Caco-2 (cell line): ENCODE measurements around the gene DOK6. TPM values are rescaled to one million over a fixed set of nuclear protein-coding genes. Genes with fewer than 3 reads are reported as not detected.

Source experiments
- BruUV-seq: library from RNA; stranded (reverse); fragments of 400-500 nt; replicated peaks from 2 replicates; lab custom pipeline; 2021; lab: Mats Ljungman, UMichigan
- CTCF ChIA-PET: fragments of 300-600 bp; sonication (Branson Sonifier 250); formaldehyde crosslinking; loops from one replicate; lab custom pipeline; 2022; ENCODE audit warnings: antibody characterized with exemption; lab: Charles Lee
- POLR2A ChIA-PET: fragments of 300-600 bp; sonication (Branson Sonifier 250); formaldehyde crosslinking; loops from one replicate; lab custom pipeline; 2022; ENCODE audit warnings: antibody characterized with exemption; lab: Charles Lee
- DNase-seq, 2 experiments: peaks; one replicate each; pipeline versions ENCODE4 v3.0.0 to v3.0.0-alpha.2; 2020 to 2022
- H3K27me3 ChIP-seq: replicated peaks from 2 replicates; pipeline ENCODE4 v1.6.0; 2011; ENCODE audit warnings: low read length; ENCODE audit not compliant: control insufficient read depth, insufficient read depth
- H3K36me3 ChIP-seq: 2 replicates; pipeline ENCODE4 v1.5.1; 2011; ENCODE audit warnings: low read length; ENCODE audit not compliant: control insufficient read depth, insufficient read depth
- H3K4me1 ChIP-seq: fragments of 250-450 bp; sonication (Bioruptor Pico); 2 replicates; pipeline ENCODE4 v1.5.1; 2020; ENCODE audit warnings: mild to moderate bottlenecking
- H3K4me3 ChIP-seq: 2 replicates; pipeline ENCODE4 v1.5.1; 2011; ENCODE audit warnings: low read depth, mild to moderate bottlenecking, control low read depth, low read length
- H3K9me3 ChIP-seq: fragments of 250-450 bp; sonication (Bioruptor Pico); 2 replicates; pipeline ENCODE4 v1.5.1; 2020; ENCODE audit warnings: mild to moderate bottlenecking, moderate library complexity
- H3K27ac Mint-ChIP-seq: one replicate; pipeline ENCODE4 v1.8.0; 2022; ENCODE audit warnings: mixed read lengths; ENCODE audit not compliant: unreplicated experiment
- H3K27me3 Mint-ChIP-seq: one replicate; pipeline ENCODE4 v1.8.0; 2022; ENCODE audit warnings: mixed read lengths; ENCODE audit not compliant: insufficient read depth, unreplicated experiment
- H3K36me3 Mint-ChIP-seq: one replicate; pipeline ENCODE4 v1.8.0; 2022; ENCODE audit warnings: mild to moderate bottlenecking, mixed read lengths; ENCODE audit not compliant: insufficient read depth, unreplicated experiment
- H3K4me1 Mint-ChIP-seq: one replicate; pipeline ENCODE4 v1.8.0; 2022; ENCODE audit warnings: low read depth, mixed read lengths; ENCODE audit not compliant: unreplicated experiment
- H3K4me3 Mint-ChIP-seq: one replicate; pipeline ENCODE4 v1.8.0; 2022; ENCODE audit warnings: mild to moderate bottlenecking, moderate library complexity, mixed read lengths; ENCODE audit not compliant: unreplicated experiment
- H3K9me3 Mint-ChIP-seq: one replicate; pipeline ENCODE4 v1.8.0; 2022; ENCODE audit warnings: mixed read lengths; ENCODE audit not compliant: unreplicated experiment
- intact Hi-C: fragments of 100-400 bp; cut with micrococcal nuclease; formaldehyde crosslinking; loops from one replicate; pipeline ENCODE4 v1.10.0; 2022; ENCODE audit not compliant: unreplicated experiment
- total RNA-seq: library from RNA; stranded (reverse); gene quantifications from 2 replicates; pipeline ENCODE4 v1.2.3, GENCODE V29; 2022
- TF ChIP-seq, protein P1 (sequence below), 2 experiments: fragments of 200-600 bp in 1 of 2; IDR thresholded peaks; 1 replicate in 1 of 2; 2 replicates in 1 of 2; pipeline versions ENCODE4 v1.5.1 to v1.8.0; 2011 to 2022; ENCODE audit warnings: antibody characterized with exemption in 1 of 2, control low read depth in 1 of 2, inconsistent platforms in 1 of 2, low read depth in 1 of 2, low read length in 1 of 2, mild to moderate bottlenecking in 1 of 2, moderate library complexity in 1 of 2; ENCODE audit not compliant: insufficient read depth in 1 of 2, severe bottlenecking in 1 of 2, unreplicated experiment in 1 of 2

DOK6 gene
- total RNA-seq, 1 experiment from 2014 or later = not detected

- POLR2A ChIA-PET = no interaction called here
- intact Hi-C loops = no loop called here
- Mint-ChIP-seq H3K4me1 (no peaks in the 10 kb centered on the region), H3K27me3 (no peaks in the 10 kb centered on the region), H3K4me3 (no peak overlapping the region), H3K36me3 (no peaks in the 10 kb centered on the region), H3K9me3 (no peaks in the 10 kb centered on the region), H3K27ac (no peak overlapping the region)
- Histone ChIP-seq H3K4me1 (no peaks in the 10 kb centered on the region), H3K27me3 (no peaks in the 10 kb centered on the region), H3K9me3 (peaks cover 4% of the 10 kb centered on the region; the same call in 1 of the 2 replicates), H3K36me3 (no peaks in the 10 kb centered on the region), H3K4me3 (no peak overlapping the region)
- DNase-seq = no peak
- CTCF ChIA-PET = no interaction called here
- BruUV-seq = no TSS peak
- TF ChIP-seq, protein P1, sequence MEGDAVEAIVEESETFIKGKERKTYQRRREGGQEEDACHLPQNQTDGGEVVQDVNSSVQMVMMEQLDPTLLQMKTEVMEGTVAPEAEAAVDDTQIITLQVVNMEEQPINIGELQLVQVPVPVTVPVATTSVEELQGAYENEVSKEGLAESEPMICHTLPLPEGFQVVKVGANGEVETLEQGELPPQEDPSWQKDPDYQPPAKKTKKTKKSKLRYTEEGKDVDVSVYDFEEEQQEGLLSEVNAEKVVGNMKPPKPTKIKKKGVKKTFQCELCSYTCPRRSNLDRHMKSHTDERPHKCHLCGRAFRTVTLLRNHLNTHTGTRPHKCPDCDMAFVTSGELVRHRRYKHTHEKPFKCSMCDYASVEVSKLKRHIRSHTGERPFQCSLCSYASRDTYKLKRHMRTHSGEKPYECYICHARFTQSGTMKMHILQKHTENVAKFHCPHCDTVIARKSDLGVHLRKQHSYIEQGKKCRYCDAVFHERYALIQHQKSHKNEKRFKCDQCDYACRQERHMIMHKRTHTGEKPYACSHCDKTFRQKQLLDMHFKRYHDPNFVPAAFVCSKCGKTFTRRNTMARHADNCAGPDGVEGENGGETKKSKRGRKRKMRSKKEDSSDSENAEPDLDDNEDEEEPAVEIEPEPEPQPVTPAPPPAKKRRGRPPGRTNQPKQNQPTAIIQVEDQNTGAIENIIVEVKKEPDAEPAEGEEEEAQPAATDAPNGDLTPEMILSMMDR (IDR thresholded peaks at IDR 0.05; ENCODE audit: insufficient read depth in 1 of 2, low read depth in 1 of 2, low read length in 1 of 2, severe bottlenecking in 1 of 2, unreplicated experiment in 1 of 2) = no peak
These were observed 319.7 kb downstream of the DOK6 start for GRCh38 chr18:69720422-69720821.

GRCh38 chr18:69723434-69723833, 322.7 kb downstream of the DOK6 start:
- Mint-ChIP-seq H3K27me3 (no peaks in the 10 kb centered on the region), H3K4me1 (no peaks in the 10 kb centered on the region), H3K9me3 (peaks cover 9% of the 10 kb centered on the region), H3K27ac (no peak overlapping the region), H3K36me3 (no peaks in the 10 kb centered on the region), H3K4me3 (no peak overlapping the region)
- TF ChIP-seq, protein P1 (IDR thresholded peaks at IDR 0.05; ENCODE audit: insufficient read depth in 1 of 2, low read depth in 1 of 2, low read length in 1 of 2, severe bottlenecking in 1 of 2, unreplicated experiment in 1 of 2) = no peak
- no peak for DNase-seq
- ChIA-PET CTCF (no interaction called here), POLR2A (no interaction called here)
- Histone ChIP-seq H3K4me1 (no peaks in the 10 kb centered on the region), H3K9me3 (peaks cover 4% of the 10 kb centered on the region; the same call in 1 of the 2 replicates), H3K27me3 (no peaks in the 10 kb centered on the region), H3K36me3 (no peaks in the 10 kb centered on the region), H3K4me3 (no peak overlapping the region)
- no TSS peak for BruUV-seq
- intact Hi-C loops = no loop called here

- no peak for DNase-seq
- H3K4me1 Mint-ChIP-seq = no peaks in the 10 kb centered on the region
- no peaks in the 10 kb centered on the region for H3K36me3 Mint-ChIP-seq
- Histone ChIP-seq H3K9me3 (no peaks in the 10 kb centered on the region), H3K36me3 (no peaks in the 10 kb centered on the region), H3K4me3 (no peak overlapping the region), H3K27me3 (no peaks in the 10 kb centered on the region), H3K4me1 (no peaks in the 10 kb centered on the region)
- ChIA-PET POLR2A (no interaction called here), CTCF (no interaction called here)
- H3K9me3 Mint-ChIP-seq = peaks cover 9% of the 10 kb centered on the region
- no peak overlapping the region for H3K4me3 Mint-ChIP-seq
- no peaks in the 10 kb centered on the region for H3K27me3 Mint-ChIP-seq
- no peak overlapping the region for H3K27ac Mint-ChIP-seq
- no TSS peak for BruUV-seq
- TF ChIP-seq, protein P1 (IDR thresholded peaks at IDR 0.05; ENCODE audit: insufficient read depth in 1 of 2, low read depth in 1 of 2, low read length in 1 of 2, severe bottlenecking in 1 of 2, unreplicated experiment in 1 of 2) = no peak
- intact Hi-C loops = no loop called here
These were observed 324.3 kb downstream of the DOK6 start for GRCh38 chr18:69725009-69725408.
